Ureter (tissue), 1 donor: ENCODE results near the gene ACTA2. TPM values are rescaled to one million over a fixed set of nuclear protein-coding genes. Genes with fewer than 3 reads are reported as not detected.

Experiments used
- DNase-seq: peaks from one replicate; pipeline ENCODE4 v3.0.0-alpha.2; 2020; ENCODE audit warnings: low spot score
- total RNA-seq: library from RNA; stranded (reverse); gene quantifications from one replicate; pipeline ENCODE4 v1.2.4, GENCODE V29; 2023
- donor health status: DM: yes; HTN: yes; CAD: no.

Gene ACTA2
- total RNA-seq, 1 donor from 2014 or later, result 1,405 TPM

DNA sequence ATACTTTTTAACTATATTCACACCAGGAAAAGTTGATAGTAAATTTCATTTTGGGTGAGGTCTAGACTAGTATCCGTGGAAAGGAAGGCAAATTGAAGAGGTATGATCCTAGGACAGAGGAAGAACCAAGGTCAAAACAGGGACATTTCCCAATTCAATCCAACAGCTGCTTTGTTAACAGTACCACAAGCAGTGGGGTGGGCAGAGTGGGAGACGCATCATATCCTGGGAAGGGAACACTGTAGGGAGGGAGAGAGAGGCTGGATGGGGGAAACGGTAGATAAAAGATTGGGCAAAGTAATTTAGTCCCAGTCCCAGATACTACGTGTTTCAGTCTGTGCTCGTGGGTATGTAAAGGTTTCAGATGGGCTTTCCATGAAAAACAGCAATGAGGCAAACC lies 28.9 kb upstream of the ACTA2 start:
- no peak for DNase-seq

DNA sequence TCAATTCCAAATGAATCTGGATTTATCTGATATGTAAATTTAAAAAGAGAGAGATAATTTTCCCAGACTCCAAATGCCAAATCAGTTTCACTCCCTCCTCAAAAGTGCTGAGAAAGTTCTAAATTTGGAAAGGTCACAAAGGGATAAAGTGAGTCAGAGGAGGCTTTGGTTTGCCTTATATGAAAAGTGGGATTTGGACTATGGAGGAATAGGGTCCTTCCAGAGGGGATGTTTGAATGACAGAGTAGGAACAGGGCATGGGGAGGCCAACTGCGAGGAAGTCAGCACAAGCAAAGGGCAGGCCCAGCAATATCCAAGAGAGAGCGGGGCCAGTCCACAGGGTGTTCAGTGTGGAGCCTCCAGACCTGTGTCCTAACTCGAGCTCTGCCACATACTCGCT lies 28.2 kb upstream of the ACTA2 start:
- no peak for DNase-seq

DNA sequence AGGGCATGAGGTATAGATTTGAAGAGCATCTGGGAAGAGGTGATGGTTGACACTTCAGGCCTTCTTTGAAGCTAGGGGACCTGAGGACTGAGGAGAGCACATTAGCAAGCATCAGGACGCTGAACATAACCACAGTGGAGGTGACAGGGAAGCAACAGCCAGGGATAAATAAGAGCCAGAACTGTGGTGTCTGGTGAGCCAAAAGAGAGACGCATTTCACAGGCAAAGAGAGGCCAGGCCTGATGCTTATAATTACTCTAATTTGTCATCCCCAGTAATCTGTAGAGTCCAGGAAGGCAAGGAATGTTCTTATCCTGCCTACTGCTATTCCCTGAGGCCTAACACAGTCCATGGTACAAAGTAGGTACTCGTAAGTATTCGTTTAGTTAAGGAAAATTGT lies 27.7 kb upstream of the ACTA2 start:
- DNase-seq, result no peak

DNA sequence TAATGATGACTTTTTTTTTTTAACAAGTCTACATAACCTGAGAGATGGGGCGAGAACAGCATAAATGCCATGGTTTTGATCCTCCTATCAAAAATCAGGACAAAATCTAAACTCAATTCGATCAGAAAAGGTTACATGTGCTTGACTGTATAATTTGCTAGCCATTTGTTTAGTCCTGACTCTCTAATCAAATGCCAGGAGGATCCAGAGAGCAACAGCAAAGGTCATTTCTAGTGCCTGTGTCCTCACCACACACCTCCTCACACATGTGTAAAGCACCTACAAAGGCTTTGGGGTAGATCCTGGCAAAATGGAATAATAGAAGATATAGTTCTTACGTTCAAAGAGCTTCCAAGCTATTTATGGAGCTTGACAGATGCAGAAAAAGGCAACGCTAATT lies 27.0 kb upstream of the ACTA2 start:
- DNase-seq, result no peak

DNA sequence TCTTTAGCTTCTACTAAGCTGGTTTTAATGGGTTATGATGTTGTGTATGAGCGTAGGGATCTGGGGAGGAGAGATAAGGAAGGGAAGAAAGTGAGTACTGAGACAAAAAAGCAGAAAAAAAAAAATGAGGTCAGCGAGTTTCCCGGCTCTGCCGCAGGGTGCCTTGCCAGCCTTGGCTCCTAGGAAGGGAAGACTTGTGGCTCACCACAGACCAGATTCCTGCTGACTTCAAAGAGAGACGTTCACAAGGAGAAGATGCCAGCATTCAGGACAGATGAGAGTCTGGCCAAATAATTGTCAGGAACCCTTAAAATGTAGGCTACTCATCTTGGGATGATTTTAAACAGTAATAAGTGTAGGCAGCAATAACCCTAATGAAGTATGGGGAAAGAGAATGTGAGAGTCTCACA lies 26.6 kb upstream of the ACTA2 start:
- DNase-seq, result peak; percentile 60

DNA sequence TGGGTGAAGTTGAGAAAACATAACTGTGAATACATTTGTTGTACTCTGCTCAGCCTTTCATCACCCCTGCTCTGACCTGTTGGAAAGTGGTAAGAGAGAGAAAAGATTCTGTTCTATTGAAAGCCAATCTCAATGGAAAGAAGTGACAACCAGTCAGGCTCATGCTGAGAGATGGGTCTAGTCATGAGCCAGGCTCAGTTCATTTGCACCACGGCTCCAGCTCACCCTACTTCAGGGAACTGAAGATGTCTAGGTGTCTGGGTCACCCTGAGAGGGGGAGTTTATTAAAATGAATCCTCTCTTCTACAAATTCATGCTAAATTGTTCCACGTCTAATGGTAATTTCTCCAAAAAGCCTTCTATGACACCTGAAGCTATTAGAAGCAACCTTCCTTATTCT lies 25.9 kb upstream of the ACTA2 start:
- no peak for DNase-seq

DNA sequence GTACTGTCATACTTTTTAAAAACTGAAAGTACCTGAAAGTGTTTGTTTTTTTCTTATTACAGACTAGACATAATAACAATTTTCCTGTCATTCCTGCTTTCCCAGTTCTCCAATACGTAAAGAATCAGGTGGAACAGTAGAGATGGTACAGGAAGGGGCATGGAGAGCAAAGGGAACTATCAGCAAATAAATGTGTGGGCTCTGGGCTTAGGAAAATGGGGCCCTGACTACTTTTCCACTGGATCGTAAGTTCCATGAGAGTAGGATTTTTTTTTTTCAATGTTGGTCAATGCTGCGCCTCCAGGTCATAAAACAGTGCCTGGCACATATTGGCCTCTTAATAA lies 22.8 kb upstream of the ACTA2 start:
- no peak for DNase-seq

DNA sequence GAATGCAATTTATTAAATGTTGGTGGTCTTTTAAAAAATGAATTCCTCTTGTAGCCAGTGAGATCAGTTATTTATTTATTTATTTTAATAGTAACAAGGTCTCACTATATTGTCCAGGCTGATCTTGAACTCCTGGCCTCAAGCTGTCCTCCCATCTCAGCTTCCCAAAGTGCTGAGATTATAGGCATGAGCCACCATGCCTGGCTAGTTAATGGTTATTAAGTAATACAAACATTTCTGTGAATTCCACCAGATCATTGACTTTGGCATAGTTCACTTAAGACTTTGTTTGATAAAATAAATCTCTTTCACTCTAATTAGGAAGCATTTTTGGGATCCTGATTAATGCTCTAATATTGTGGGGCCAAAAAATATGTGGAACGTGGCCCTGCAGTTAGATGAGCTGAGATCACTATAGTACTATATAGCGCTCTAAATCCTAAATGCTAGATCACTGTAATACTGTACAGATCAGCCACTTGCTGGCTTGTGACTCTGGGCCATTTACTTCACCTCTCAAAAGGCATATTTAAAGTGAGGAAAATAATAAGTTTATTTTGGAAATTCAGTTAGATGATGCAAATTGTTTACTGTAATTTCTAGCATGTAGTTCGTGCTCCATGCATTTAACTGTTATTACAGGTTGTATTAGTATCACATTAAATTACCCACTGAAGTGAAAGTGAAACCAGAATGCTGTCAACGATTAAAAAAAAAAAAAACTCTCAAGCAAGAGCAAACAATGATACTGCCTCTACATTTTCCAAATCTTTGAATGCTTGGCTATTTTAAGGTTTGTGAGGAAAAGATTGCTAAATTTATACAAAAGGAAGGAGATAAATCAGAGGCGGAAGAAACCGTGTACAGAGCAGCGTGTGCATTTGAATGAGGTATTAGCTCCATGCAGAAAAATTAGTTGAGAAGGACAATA lies 22.1 kb upstream of the ACTA2 start:
- DNase-seq, result no peak

DNA sequence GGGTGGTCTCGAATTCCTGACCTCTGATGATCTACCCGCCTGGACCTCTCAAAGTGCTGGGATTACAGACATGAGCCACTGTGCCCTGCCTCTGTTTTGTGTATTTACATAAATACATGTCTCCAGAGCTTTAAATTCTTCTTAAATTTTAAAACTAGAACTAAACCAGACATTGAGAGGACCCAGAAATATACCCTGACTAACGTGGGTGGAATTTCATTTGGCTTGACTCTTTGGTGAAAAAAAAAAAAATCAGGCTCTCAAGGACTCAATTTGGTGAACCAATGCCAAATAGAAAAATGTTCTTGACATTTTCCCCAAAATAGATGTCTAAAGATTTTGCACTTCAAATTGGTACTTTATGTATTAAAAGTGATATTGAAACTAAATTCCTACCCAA lies 21.4 kb upstream of the ACTA2 start:
- DNase-seq, result no peak

DNA sequence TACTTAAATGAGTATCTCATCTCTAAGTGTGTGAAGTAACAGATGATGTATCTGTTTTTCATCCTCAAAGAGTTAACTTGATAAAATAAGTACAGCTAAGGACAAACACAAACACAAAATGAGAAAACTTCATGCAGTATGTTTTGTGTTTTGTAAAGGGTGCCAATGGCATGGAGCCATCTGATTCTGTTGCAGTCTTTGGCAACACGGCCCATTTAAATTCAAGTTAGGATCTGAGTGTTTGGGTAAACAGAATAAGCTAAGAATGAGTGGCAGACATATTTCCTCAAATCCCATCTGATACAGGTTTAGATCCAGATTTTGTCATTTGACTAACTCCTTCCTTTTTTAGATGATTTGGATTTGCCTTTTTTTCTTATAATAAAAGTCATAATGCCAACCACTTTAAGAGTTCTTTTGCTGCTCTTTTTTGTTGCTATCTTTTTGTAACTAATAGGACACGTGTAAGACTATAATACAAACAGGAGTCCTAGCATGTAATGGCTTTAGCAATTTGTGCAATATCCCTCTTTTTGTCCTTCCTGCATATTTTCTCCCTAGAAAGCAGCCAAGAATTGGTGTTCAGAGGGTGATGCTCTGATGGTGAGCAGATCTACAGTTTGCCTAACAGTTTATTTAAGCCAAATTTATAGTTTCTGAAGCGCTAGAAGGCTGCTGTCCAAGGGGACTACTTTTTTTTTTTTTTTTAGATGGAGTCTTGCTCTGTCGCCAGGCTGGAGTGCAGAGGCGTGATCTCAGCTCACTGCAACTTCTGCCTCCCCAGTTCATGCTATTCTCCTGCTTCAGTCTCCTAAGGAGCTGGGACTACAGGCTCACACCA lies 18.9 kb upstream of the ACTA2 start:
- no peak for DNase-seq

DNA sequence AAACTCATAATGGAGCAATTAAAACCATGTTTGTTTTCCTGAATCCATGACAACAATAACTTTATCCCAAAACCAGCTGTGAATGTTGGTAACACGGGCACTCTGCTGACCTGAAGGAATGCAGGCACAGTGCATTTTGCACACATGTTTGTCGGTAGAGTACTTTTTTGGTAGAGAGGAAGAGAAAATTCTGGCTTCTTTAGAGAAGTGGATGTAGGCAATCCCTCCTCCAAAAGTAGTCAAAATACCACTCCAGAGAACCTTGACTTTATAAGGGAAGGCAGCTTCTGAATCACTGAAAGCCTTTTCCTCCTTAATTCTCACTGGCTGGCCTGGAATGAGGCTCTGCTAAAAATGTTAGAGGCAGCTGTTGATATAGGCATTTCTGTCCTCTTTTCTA lies 15.8 kb upstream of the ACTA2 start:
- DNase-seq, result no peak

DNA sequence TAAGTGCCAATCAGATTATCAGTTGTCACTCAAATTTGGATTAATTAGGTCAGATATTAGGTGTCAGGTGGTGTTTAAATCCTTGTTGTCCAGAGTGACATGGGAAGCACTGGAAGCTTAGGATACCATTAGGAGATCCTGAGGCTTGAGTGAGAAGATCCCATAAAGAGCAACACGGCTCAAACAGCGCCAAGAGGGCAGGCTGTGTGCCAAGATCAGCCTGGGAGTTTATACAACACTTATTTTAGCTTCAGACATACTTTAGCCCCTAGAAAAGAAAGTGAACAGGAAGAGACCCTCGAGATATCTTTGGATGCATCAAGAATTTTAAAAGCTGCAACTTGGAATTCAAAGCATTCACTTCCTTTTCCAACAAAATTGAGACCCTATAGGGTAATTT lies 14.2 kb upstream of the ACTA2 start:
- DNase-seq, result no peak

DNA sequence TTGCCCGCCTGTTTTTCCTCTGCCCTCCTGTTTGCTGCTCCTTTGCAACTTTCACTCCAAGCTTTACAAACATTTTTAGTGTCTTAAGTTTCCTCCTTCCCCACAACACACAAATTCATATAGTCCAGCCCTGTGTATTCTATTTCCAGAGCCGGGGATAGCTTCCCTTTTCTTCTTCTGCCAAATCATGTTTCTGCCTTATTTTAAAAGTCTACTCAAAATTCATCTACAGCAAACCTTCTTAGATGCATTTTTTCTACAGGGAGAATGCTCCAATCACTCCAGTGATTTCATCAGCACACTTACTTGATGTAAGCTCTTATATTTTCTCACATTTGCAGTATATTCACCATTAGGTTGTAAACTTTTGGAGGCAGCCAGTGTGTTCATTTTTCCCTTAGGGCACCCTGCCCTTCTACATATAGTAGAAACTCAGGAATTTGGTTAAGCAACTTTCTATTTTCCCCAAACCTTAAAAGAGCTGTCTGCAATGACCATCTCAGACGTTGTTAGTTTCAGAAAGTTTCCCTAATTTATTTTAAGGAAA lies 12.4 kb upstream of the ACTA2 start:
- DNase-seq, result no peak

DNA sequence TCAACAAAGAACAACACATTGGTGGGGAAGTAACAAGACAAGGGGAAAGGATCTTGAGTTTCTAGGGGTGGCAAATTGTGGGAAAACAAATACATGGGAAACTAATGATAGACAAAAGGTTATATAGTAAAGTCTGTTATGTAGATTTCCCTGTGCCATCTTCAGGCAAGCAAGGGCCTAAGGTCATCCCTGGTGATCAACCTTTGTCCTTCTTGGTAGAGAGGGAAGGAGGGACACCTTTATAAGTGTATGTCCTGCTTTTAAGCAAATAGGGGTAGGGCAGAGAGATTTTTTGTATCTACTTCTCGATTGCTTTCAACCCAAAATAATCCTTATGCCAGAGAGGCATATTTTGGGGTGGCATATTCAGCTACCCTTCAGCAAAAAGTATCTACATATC lies 11.8 kb upstream of the ACTA2 start:
- no peak for DNase-seq

DNA sequence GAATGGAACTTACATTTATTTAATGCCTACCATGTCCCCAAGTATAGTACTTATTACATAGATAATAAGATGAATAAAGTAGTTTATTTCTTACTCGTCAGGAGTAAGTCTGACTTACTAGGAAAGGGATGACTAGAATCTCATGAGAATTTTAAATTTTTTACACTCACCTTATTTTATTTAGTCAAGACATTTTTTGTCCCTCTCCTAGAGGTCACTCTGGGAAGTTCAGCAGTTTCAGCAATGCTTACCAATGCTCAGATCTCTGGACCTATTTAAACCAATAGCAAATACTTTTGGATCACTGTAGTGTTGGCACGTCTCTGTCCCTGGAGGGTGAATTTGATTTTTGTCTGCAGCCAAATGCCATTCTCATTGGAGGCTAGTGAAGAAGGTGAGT lies 10.7 kb upstream of the ACTA2 start:
- DNase-seq, result no peak

DNA sequence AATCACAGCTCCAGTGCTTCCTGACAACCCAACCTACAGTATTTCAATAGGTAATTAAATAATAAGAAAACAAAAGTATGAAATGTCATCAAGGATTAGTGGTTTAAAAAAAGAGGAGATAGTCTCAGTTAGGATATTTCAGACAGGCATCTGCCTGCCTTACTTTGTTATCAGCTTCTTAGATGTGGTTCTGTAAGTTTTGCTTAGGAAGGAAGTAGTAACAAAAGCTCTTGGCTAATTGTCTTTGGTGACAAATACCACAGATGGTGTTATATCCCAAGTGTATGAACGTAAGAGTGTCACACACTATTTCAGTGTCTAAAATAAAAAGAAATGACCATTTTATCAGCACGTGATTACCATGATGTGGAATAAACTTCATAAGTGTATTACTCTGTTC lies 9.8 kb upstream of the ACTA2 start:
- DNase-seq, result no peak

DNA sequence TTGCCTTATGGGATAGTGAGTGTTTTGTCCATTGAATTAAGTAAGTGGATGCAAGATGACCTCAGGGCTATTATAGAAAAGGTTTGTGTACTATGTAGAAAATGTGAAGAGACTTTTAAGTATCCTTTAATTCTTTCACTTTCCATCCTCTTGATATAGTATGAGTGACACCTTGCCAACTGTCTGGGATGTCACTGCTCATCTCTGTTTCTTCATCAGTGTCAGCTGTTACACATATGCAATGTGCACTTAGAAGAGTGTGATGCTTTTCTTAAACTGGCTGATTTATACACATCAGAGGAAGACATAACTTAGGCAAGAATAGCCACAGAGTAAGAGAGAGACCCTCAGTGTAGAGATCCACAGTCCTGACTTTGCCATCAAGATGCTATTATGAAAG lies 8.7 kb upstream of the ACTA2 start:
- no peak for DNase-seq

DNA sequence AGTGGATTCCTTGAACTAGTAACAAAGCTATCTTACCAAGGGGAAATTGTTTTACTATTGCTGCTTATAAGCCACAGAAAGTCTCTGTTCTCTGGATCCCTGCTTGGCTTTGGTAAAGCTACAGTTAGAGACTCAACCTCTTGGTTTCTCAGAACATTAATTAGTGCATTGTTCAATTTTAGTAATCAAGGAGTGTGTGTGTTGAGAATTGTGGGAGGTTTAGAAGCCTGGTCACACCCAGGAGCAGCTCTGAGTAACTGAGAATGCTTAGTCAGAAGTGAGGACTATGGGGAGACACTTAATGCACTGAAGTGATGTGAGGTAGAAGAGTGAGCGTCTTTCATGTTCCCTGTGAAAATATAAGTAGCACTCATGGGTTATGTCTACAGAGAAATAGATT lies 8.2 kb upstream of the ACTA2 start:
- no peak for DNase-seq

DNA sequence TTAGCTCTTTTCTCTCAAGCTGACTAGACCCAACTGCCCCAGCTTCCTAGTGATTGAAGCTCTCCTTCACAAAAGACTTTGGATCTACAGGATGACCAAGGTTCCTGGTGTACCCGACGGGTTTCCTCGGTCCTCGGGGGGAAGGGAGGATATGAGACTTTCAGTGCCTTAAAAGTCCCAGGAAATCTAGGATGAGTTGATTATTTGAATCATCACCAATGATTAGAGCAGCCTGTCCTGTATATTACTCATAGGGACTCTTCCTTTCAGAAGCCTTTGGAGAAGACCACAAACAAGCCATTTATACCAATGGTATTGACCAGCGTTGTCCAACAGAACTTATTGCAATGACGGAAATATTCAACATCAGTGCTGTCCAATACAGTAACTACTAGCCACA lies 6.1 kb upstream of the ACTA2 start:
- DNase-seq, result no peak

DNA sequence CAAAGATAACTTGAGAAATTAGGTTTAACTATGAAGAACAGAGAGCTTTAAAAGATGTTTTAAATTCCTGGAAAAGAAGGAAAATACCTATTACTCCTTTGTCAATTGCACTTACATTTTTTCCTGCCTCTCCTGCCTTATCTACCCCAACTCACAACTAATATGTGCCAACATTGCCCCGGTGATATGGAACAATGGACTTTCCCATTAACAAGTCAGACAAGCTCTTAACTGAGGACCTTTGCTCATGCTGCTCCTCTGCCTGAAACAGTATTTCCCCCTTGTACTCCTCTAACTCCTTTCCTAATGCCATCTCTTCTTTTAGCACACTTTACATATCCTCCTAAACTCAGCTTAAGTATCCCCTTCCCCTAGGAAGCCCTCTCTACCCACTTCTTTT lies 4.8 kb upstream of the ACTA2 start:
- no peak for DNase-seq

DNA sequence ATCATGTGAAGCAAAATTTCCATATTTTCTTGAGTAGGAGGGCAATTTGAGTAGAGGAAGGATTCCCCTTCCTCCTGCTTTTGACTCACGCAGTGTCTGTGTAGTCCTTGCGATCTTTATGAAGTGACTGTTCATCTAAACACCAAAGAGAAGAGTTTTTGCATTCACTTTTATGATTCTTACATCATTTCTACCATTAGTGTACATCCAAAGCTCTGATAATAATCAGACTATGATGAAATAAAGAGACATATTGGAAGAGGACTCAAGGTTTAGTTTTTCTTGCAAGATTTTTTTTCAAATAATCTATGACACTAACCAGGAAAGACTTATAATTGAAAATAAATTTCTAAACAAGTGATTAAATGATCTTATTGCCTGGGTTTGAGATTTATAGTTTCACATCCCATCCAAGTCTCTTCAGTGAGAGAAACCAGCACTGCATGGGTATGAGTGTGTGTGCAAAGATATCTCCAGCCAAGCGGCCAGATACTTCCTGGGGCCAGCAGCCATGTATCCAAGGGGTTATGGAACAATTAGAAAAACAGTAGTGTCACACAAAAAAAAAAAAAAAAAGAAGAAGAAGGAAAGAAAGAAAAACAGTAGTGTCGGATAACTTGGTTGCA lies 2.0 kb upstream of the ACTA2 start:
- no peak for DNase-seq

DNA sequence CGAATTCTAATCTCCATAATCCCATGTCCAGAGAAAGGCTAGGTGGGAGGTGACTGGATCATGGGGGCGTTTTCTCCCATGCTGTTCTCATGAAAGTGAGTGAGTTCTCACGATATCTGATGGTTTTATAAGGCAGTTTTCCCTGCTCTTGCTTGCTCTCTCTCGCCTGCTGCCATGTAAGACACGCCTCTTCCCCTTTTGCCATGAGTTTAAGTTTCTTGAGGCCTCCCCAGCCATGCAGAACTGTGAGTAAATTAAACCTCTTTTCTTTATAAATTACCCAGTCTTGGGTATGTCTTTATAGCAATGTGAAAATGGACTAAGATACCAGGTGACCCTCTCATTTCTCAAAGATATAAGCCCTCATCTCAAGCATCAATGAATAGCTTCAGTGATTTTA lies 1.1 kb upstream of the ACTA2 start:
- DNase-seq, result no peak
